ENCODE results near the gene TIMP1. TPM values are rescaled to one million over a fixed set of nuclear protein-coding genes. Genes with fewer than 3 reads are reported as not detected.

The TIMP1 gene
- total RNA-seq, 1 donor from 2014 or later = 54.4 TPM

GRCh38 chrX:47634871-47635575 lies 52.8 kb downstream of the TIMP1 start:
- no peak for DNase-seq

Small RNA genes within 50 kb of the gene (small RNA-seq; reads per million reads assigned to genes)
- gene MIR4769 (ENCODE audit: low replicate concordance) = not detected

Other genes starting within 250 kb of the TIMP1 start
- 0.92 TPM for gene ZNF157, start 211.9 kb upstream of the TIMP1 start, total RNA-seq
- 11.9 TPM for gene ZNF41, start 99.2 kb upstream of the TIMP1 start, total RNA-seq
- 30.6 TPM for gene ARAF, start 21.2 kb upstream of the TIMP1 start, total RNA-seq
- gene SYN1, start 37.4 kb downstream of the TIMP1 start, total RNA-seq = 0.41 TPM
- gene CFP, start 47.5 kb downstream of the TIMP1 start, total RNA-seq = 1.9 TPM
- 16.2 TPM for gene ELK1, start 68.1 kb downstream of the TIMP1 start, total RNA-seq
- 48.8 TPM for gene UXT, start 76.7 kb downstream of the TIMP1 start, total RNA-seq